B cell (primary cell): ENCODE results near the gene SPOCK1. TPM values are rescaled to one million over a fixed set of nuclear protein-coding genes. Genes with fewer than 3 reads are reported as not detected.

Source experiments
- ATAC-seq: fragments of 200-7000 bp; cut with Tn5 transposase; one replicate; pipeline ENCODE4 v1.10.0; 2021; ENCODE audit warnings: low read depth, mild to moderate bottlenecking, moderate number of reproducible peaks, moderate library complexity
- CTCF ChIA-PET: fragments of 350-600 bp; sonication (Branson Sonifier 250); formaldehyde crosslinking; loops from one replicate; lab custom pipeline; 2021; ENCODE audit warnings: antibody characterized with exemption, inconsistent platforms; lab: Charles Lee
- POLR2A ChIA-PET: fragments of 350-600 bp; sonication (Branson Sonifier 250); formaldehyde crosslinking; loops from one replicate; lab custom pipeline; 2021; ENCODE audit warnings: antibody characterized with exemption; lab: Charles Lee
- DNase-seq: peaks from one replicate; pipeline ENCODE4 v3.0.0; 2013
- H2AFZ ChIP-seq: 2 replicates; pipeline ENCODE4 v1.6.1; 2012; ENCODE audit warnings: mild to moderate bottlenecking, low read depth, low read length; ENCODE audit not compliant: insufficient read depth, poor library complexity, severe bottlenecking
- H3K27ac ChIP-seq, 2 donors: 1 replicate in 1 of 2; 2 replicates in 1 of 2; pipeline ENCODE4 v1.5.1; 2012 to 2013; ENCODE audit warnings: low read length in 2 of 2, mild to moderate bottlenecking in 2 of 2, moderate library complexity in 1 of 2
- H3K27me3 ChIP-seq, 4 experiments: fragments of 200-600 bp in 1 of 4; sonication (generic) in 1 of 4; replicated peaks in 1 of 4; 1 replicate in 2 of 4; 2 replicates in 2 of 4; pipeline versions ENCODE4 v1.6.1 to v1.7.0; 2013 to 2016; ENCODE audit warnings: low read length in 3 of 4, mild to moderate bottlenecking in 2 of 4, mixed read lengths in 1 of 4, moderate library complexity in 1 of 4; ENCODE audit not compliant: insufficient read depth in 4 of 4, control insufficient read depth in 3 of 4; ENCODE audit errors: control extremely low read depth in 1 of 4
- H3K36me3 ChIP-seq, 2 experiments: replicated peaks in 1 of 2; 1 replicate in 1 of 2; 2 replicates in 1 of 2; pipeline versions ENCODE4 v1.6.1 to v1.7.1; 2013; ENCODE audit warnings: low read length in 1 of 2; ENCODE audit not compliant: insufficient read depth in 2 of 2, control insufficient read depth in 1 of 2; ENCODE audit errors: control extremely low read depth in 1 of 2, extremely low read depth in 1 of 2
- H3K4me1 ChIP-seq, 2 donors: fragments of 200-600 bp in 1 of 2; sonication (generic) in 1 of 2; 1 replicate in 1 of 2; 2 replicates in 1 of 2; pipeline versions ENCODE4 v1.5.1 to v1.6.1; 2013 to 2017; ENCODE audit warnings: low read length in 2 of 2; ENCODE audit not compliant: control insufficient read depth in 2 of 2, insufficient read depth in 2 of 2
- H3K4me2 ChIP-seq: replicated peaks from 2 replicates; pipeline ENCODE3; 2012; ENCODE audit warnings: mild to moderate bottlenecking, low read depth, low read length; ENCODE audit not compliant: poor library complexity, severe bottlenecking
- H3K4me3 ChIP-seq, 5 experiments: fragments of 200-600 bp in 1 of 5; sonication (generic) in 1 of 5; 1 replicate in 3 of 5; 2 replicates in 2 of 5; pipeline versions ENCODE4 v1.5.1 to v1.7.0; 2011 to 2016; ENCODE audit warnings: low read length in 4 of 5, mild to moderate bottlenecking in 4 of 5, low read depth in 2 of 5, control low read depth in 1 of 5, moderate library complexity in 1 of 5; ENCODE audit not compliant: insufficient read depth in 1 of 5; ENCODE audit errors: control extremely low read depth in 1 of 5, extremely low read depth in 1 of 5
- H3K79me2 ChIP-seq: fragments of 200-600 bp; sonication (generic); one replicate; pipeline ENCODE4 v1.6.0; 2016; ENCODE audit warnings: low read length; ENCODE audit not compliant: control insufficient read depth, insufficient read depth
- H3K9ac ChIP-seq: fragments of 200-600 bp; sonication (generic); 2 replicates; pipeline ENCODE4 v1.6.1; 2017; ENCODE audit warnings: mild to moderate bottlenecking, low read length, moderate library complexity
- H3K9me3 ChIP-seq, 3 donors: one replicate each; pipeline versions ENCODE4 v1.6.1 to v1.7.1; 2013; ENCODE audit warnings: low read length in 2 of 3; ENCODE audit not compliant: control insufficient read depth in 2 of 3, insufficient read depth in 1 of 3; ENCODE audit errors: control extremely low read depth in 1 of 3
- H4K20me1 ChIP-seq: 2 replicates; pipeline ENCODE4 v1.6.0; 2012; ENCODE audit warnings: mild to moderate bottlenecking, low read length; ENCODE audit not compliant: insufficient read depth, control insufficient read depth, poor library complexity, severe bottlenecking
- H3K27ac Mint-ChIP-seq: one replicate; pipeline ENCODE4 v1.8.0; 2021; ENCODE audit warnings: mixed read lengths
- H3K27me3 Mint-ChIP-seq: one replicate; pipeline ENCODE4 v1.8.0; 2021; ENCODE audit warnings: mixed read lengths
- H3K4me1 Mint-ChIP-seq: one replicate; pipeline ENCODE4 v1.8.0; 2021; ENCODE audit warnings: mixed read lengths
- H3K4me3 Mint-ChIP-seq: one replicate; pipeline ENCODE4 v1.8.0; 2021; ENCODE audit warnings: mixed read lengths
- H3K9me3 Mint-ChIP-seq: one replicate; pipeline ENCODE4 v1.8.0; 2022; ENCODE audit warnings: mixed read lengths; ENCODE audit not compliant: insufficient read depth
- CTCF ChIP-seq: fragments of 200-600 bp; IDR thresholded peaks from one replicate; pipeline ENCODE4 v1.8.0; 2022; ENCODE audit warnings: antibody characterized with exemption, mild to moderate bottlenecking
- EZH2 ChIP-seq: IDR thresholded peaks from 2 replicates; pipeline ENCODE4 v1.6.1; 2012; ENCODE audit warnings: borderline replicate concordance, low read depth, mild to moderate bottlenecking, moderate library complexity, low read length; ENCODE audit not compliant: insufficient read depth, poor library complexity, severe bottlenecking
- WGBS: methylation state at CpG from one replicate; pipeline ENCODE4 v1.1.5; 2013; ENCODE audit warnings: missing lambda C conversion rate; ENCODE audit not compliant: insufficient coverage; 5-methylcytosine and 5-hydroxymethylcytosine counted together
- intact Hi-C: fragments of 100-400 bp; cut with micrococcal nuclease; formaldehyde crosslinking; loops from one replicate; pipeline ENCODE4 v1.10.0; 2022
- polyA plus RNA-seq: library from polyadenylated mRNA; depleted of rRNA; stranded (reverse); fragments of >200 nt; gene quantifications from 2 replicates; pipeline ENCODE4 v1.2.3, GENCODE V29; 2012
- total RNA-seq, 2 donors: library from RNA; stranded (reverse); fragments of 120-200 nt in 1 of 2; gene quantifications; 1 replicate in 1 of 2; 2 replicates in 1 of 2; pipeline versions ENCODE4 v1.2.3 to v1.2.4, GENCODE V29; 2013 to 2022

SPOCK1 gene
- total and polyA plus RNA-seq, 2 donors (not counting 1 experiment from before 2014, with no cell fraction given): not detected

GRCh38 chr5:137205231-137206027, 293.7 kb downstream of the SPOCK1 start:
- H3K4me1 ChIP-seq: no peaks in the 10 kb centered on the region
- H3K36me3 ChIP-seq: no peaks in the 10 kb centered on the region
- 91% methylated on average over 6 of the region's 6 CpGs for WGBS
- POLR2A ChIA-PET: no interaction called here
- Mint-ChIP-seq H3K9me3 (peaks cover 3% of the 10 kb centered on the region), H3K27ac (no peak overlapping the region), H3K27me3 (peaks cover 16% of the 10 kb centered on the region), H3K4me3 (no peak overlapping the region), H3K4me1 (no peaks in the 10 kb centered on the region)
- H4K20me1 ChIP-seq: no peaks in the 10 kb centered on the region
- no peak for DNase-seq
- intact Hi-C loops: no loop called here
- H3K27me3 ChIP-seq: no peaks in the 10 kb centered on the region
- H3K9ac ChIP-seq: no peak overlapping the region
- H3K9me3 ChIP-seq: no peaks in the 10 kb centered on the region
- no peaks in the 10 kb centered on the region for H3K79me2 ChIP-seq
- no peak overlapping the region for H2AFZ ChIP-seq
- no peak for ATAC-seq
- no peak overlapping the region for H3K4me2 ChIP-seq
- no peak overlapping the region for H3K27ac ChIP-seq
- CTCF ChIA-PET: no interaction called here
- no peak overlapping the region for H3K4me3 ChIP-seq
- TF ChIP-seq EZH2 (no peak), CTCF (no peak)

- Mint-ChIP-seq H3K27me3 (peaks cover 14% of the 10 kb centered on the region), H3K9me3 (peaks cover 3% of the 10 kb centered on the region), H3K4me1 (no peaks in the 10 kb centered on the region), H3K4me3 (no peak overlapping the region), H3K27ac (no peak overlapping the region)
- Histone ChIP-seq H2AFZ (no peak overlapping the region), H3K4me3 (no peak overlapping the region), H3K27me3 (no peaks in the 10 kb centered on the region), H3K9ac (no peak overlapping the region), H4K20me1 (no peaks in the 10 kb centered on the region), H3K9me3 (no peaks in the 10 kb centered on the region), H3K79me2 (no peaks in the 10 kb centered on the region), H3K27ac (no peak overlapping the region), H3K4me2 (no peak overlapping the region), H3K36me3 (no peaks in the 10 kb centered on the region), H3K4me1 (no peaks in the 10 kb centered on the region)
- ChIA-PET POLR2A (no interaction called here), CTCF (no interaction called here)
- WGBS: 81% methylated on average over 4 of the region's 4 CpGs
- ATAC-seq: no peak
- intact Hi-C loops: no loop called here
- no peak for DNase-seq
- TF ChIP-seq CTCF: no peak
- TF ChIP-seq EZH2: no peak
Measured at GRCh38 chr5:137203011-137203632, 296.0 kb downstream of the SPOCK1 start.
